ENCODE measurements around the gene BRD1. TPM values are rescaled to one million over a fixed set of nuclear protein-coding genes. Genes with fewer than 3 reads are reported as not detected.

Gene BRD1
- total RNA-seq, 1 donor from 2014 or later: 14.9 TPM

GRCh38 chr22:49826603-49827270 is 936 bp downstream of the BRD1 start:
- Histone ChIP-seq H3K4me3 (peak overlapping the region; percentile 80), H3K27ac (replicated peaks) (peak overlapping the region; percentile 88), H3K36me3 (peaks cover 23% of the 10 kb centered on the region), H3K4me1 (peaks cover 51% of the 10 kb centered on the region), H3K27me3 (ENCODE audit: low read depth) (no peaks in the 10 kb centered on the region), H3K9me3 (replicated peaks) (peaks cover 7% of the 10 kb centered on the region)
- intact Hi-C loops (cut with micrococcal nuclease): no loop called here
- peak; percentile 55 for DNase-seq
- no peak for TF ChIP-seq CTCF (IDR thresholded peaks at IDR 0.05; ENCODE audit: borderline replicate concordance)

GRCh38 chr22:49825944-49826602 is 1.6 kb downstream of the BRD1 start:
- Histone ChIP-seq H3K27ac (replicated peaks) (peak overlapping the region; percentile 88), H3K9me3 (replicated peaks) (peaks cover 7% of the 10 kb centered on the region), H3K27me3 (ENCODE audit: low read depth) (no peaks in the 10 kb centered on the region), H3K4me3 (peak overlapping the region; percentile 80), H3K36me3 (peaks cover 30% of the 10 kb centered on the region), H3K4me1 (peaks cover 58% of the 10 kb centered on the region)
- intact Hi-C loops (cut with micrococcal nuclease): no loop called here
- TF ChIP-seq CTCF (IDR thresholded peaks at IDR 0.05; ENCODE audit: borderline replicate concordance): no peak
- no peak for DNase-seq

GRCh38 chr22:49825436-49825835 is 2.2 kb downstream of the BRD1 start:
- Histone ChIP-seq H3K27me3 (ENCODE audit: low read depth) (no peaks in the 10 kb centered on the region), H3K36me3 (peaks cover 36% of the 10 kb centered on the region), H3K4me1 (peaks cover 64% of the 10 kb centered on the region), H3K9me3 (replicated peaks) (peaks cover 3% of the 10 kb centered on the region), H3K4me3 (peak overlapping the region; percentile 80), H3K27ac (replicated peaks) (peak overlapping the region; percentile 88)
- TF ChIP-seq CTCF (IDR thresholded peaks at IDR 0.05; ENCODE audit: borderline replicate concordance): no peak
- DNase-seq: no peak
- intact Hi-C loops (cut with micrococcal nuclease): no loop called here

GRCh38 chr22:49824936-49825335 is 2.7 kb downstream of the BRD1 start:
- H3K27ac ChIP-seq (replicated peaks): no peak overlapping the region
- H3K9me3 ChIP-seq (replicated peaks): no peaks in the 10 kb centered on the region
- intact Hi-C loops (cut with micrococcal nuclease): no loop called here
- peak overlapping the region; percentile 80 for H3K4me3 ChIP-seq
- DNase-seq: no peak
- TF ChIP-seq CTCF (IDR thresholded peaks at IDR 0.05; ENCODE audit: borderline replicate concordance): no peak
- H3K36me3 ChIP-seq: peaks cover 41% of the 10 kb centered on the region
- no peaks in the 10 kb centered on the region for H3K27me3 ChIP-seq (ENCODE audit: low read depth)
- peaks cover 70% of the 10 kb centered on the region for H3K4me1 ChIP-seq

GRCh38 chr22:49824185-49824925 is 3.3 kb downstream of the BRD1 start:
- intact Hi-C loops (cut with micrococcal nuclease): no loop called here

More at GRCh38 chr22:49824185-49824925, 3.3 kb downstream of the BRD1 start:
- H3K27me3 ChIP-seq (ENCODE audit: low read depth): no peaks in the 10 kb centered on the region
- H3K27ac ChIP-seq (replicated peaks): no peak overlapping the region
- DNase-seq: no peak
- H3K9me3 ChIP-seq (replicated peaks): no peaks in the 10 kb centered on the region
- peaks cover 72% of the 10 kb centered on the region for H3K4me1 ChIP-seq
- H3K36me3 ChIP-seq: peaks cover 45% of the 10 kb centered on the region
- no peak overlapping the region for H3K4me3 ChIP-seq
- TF ChIP-seq CTCF (IDR thresholded peaks at IDR 0.05; ENCODE audit: borderline replicate concordance): no peak

Data from left ventricle myocardium inferior (tissue), 1 donor.